KOPT-K1 (cell line): Measurements from ENCODE around the gene GDI1.
A peak's percentile ranks its signal among the peaks of the same experiment; 100 is the strongest.

Experiments
- H3K27ac ChIP-seq: fragments of 200-600 bp; sonication (generic); 2 replicates; pipeline ENCODE4 v1.5.1; 2016; ENCODE audit warnings: antibody characterized with exemption, mild to moderate bottlenecking, low read depth, low read length; ENCODE audit not compliant: poor library complexity, severe bottlenecking
- H3K36me3 ChIP-seq: fragments of 200-600 bp; sonication (generic); 2 replicates; pipeline ENCODE4 v1.5.1; 2017; ENCODE audit warnings: antibody characterized with exemption, mild to moderate bottlenecking, low read length, moderate library complexity; ENCODE audit not compliant: insufficient read depth
- H3K9me3 ChIP-seq: fragments of 200-600 bp; sonication (generic); 2 replicates; pipeline ENCODE4 v1.5.1; 2017; ENCODE audit warnings: antibody characterized with exemption, low read length, mild to moderate bottlenecking; ENCODE audit not compliant: insufficient read depth, poor library complexity, severe bottlenecking

The GDI1 gene

DNA sequence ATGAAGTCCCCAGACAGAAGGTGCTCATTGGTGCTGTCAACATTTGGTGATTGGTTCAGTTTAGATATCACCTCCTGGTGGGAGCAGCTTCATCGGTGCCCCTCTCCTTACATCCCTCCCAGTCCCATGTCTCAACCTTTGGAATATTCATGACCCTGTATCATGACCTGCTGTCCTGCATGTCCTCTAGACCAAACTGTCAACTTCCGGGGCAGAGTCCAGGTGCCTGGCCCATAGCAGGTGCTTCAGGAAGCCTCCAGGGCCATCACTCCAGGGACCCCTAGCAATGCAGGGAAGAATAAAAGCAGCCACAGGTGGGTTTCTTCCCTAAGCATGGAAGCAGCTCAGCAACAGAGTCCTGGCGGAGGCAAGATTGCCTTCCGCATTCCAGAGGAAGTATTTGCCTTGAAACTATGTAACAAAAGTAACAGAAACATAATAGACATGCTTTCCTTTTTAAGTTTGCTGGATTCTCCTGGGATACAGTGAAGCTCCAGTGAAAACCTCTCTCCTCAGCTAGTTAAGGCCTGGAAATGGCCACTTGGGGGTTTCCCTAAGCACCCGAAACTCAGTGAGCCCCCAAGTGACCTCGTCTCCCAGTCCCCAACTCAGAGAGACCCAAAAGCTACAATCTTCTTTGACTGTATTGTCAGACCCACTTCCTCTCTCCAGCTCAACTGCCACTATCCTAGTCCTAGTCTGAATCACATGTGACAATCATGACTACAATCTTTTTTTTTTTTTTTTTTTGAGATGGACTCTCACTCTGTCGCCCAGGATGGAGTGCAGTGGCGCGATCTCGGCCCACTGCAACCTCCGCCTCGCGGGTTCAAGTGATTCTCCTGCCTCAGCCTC is 9.8 kb upstream of the GDI1 start:
- H3K27ac ChIP-seq = no peak overlapping the region
- H3K36me3 ChIP-seq = peaks cover 9% of the 10 kb centered on the region; the same call in 1 of the 2 replicates
- no peaks in the 10 kb centered on the region for H3K9me3 ChIP-seq

DNA sequence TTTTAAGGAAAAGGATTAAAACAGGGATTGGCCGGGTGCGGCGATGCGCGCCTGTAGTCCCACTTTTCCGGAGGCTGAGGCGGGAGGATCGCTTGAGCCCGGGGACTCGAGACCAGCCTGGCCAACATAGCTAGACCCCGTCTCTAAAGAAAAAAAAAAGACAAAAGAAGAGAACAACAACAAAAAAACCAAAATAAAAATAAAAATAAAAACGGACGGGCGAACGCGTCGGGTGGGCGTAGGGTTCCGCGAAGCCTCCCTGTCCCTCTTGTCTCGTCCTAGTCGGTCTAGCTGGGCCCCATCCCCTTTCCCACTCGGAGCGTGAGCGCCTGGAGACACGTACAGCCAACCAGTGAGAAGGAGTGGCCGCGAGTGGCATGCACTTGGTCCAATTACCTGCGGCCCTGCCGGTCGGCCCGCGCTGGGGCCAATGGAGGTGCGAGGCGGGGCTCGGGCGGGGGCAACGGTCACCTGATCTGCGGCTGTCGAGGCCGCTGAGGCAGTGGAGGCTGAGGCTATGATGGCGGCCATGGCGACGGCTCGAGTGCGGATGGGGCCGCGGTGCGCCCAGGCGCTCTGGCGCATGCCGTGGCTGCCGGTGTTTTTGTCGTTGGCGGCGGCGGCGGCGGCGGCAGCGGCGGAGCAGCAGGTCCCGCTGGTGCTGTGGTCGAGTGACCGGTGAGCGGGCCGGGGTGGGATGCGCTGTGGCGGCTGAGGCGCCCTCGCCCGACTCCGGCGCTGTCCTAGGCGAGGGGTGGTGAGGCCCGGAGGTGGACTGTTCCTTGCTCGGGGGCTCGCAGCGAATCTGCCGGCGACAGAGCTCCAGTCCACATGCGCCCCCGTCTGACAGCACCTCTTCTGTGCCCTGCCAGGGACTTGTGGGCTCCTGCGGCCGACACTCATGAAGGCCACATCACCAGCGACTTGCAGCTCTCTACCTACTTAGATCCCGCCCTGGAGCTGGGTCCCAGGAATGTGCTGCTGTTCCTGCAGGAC is 8.5 kb upstream of the GDI1 start, which contains the start of gene ATP6AP1:
ATP6AP1 (plus strand) TSS at position 502 of the 996 bp plus-strand sequence; CDS start at position 518, 16 bp downstream.
- H3K9me3 ChIP-seq = no peaks in the 10 kb centered on the region
- H3K27ac ChIP-seq = peak within 1 kb of the TSS; percentile 58
- H3K36me3 ChIP-seq = peaks cover 17% of the 10 kb centered on the region; the same call in 1 of the 2 replicates

DNA sequence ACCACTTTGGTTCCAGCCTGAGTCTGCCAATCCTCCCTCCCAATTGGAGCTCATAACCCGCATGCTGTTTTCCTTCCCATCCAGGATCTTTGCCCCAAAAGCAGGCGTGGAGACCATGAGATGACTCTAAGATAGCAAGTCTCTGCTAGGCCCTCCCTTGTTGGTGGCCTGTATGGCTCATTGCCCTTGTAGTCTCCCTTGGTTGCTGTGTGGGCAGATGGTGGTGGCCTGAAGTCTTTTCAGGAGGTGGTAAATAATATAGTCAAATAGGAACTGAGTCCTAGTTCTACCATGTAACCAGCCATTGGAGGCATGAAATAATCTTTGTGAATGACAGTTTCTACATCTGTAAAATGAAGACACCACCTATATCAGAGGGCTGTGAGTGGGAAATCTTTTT is 7.2 kb upstream of the GDI1 start:
- Histone ChIP-seq H3K27ac (peak overlapping the region; percentile 58), H3K36me3 (peaks cover 27% of the 10 kb centered on the region; the same call in 1 of the 2 replicates), H3K9me3 (no peaks in the 10 kb centered on the region)

DNA sequence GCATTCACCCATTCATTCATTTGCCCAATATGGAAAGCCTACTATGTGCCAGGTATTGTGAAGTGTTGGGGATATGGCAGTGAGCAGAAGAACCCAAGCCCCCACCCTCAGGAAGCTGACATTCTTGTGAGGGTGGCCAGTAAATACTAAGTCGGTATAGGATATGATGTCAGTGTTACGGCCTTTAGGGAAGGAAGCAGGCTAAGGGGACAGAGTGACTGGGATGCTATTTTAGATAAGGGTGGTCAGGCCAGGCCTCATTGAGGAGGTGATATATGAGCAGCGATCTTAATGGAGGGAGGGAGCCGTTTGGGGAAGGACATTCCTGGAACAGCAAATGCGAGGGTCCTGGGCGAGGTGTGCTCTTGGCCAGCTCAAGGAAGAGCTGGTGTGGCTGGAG is 6.5 kb upstream of the GDI1 start:
- Histone ChIP-seq H3K36me3 (peaks cover 34% of the 10 kb centered on the region; the same call in 1 of the 2 replicates), H3K9me3 (no peaks in the 10 kb centered on the region), H3K27ac (no peak overlapping the region)

DNA sequence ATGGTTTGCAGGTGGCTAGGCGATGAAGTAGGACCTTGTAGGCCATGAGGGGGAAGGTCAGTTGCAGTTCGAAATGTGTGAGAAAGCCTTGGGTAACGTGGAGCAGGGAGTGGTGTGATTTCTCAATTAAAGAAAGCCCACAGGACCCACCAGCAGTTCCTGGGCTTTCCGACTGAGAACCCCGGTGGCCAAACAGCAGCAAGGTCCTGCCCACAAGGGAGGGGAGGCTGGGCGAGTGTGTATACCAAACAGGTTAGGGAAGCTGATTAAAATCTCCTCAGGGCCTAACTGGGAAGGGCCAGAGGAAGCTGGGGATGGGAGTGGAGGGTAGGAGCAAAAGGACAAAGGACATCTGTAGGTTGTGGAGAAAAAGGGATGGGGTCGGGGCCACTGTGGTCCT is 6.0 kb upstream of the GDI1 start:
- H3K27ac ChIP-seq = no peak overlapping the region
- H3K9me3 ChIP-seq = no peaks in the 10 kb centered on the region
- peaks cover 39% of the 10 kb centered on the region; the same call in 1 of the 2 replicates for H3K36me3 ChIP-seq

DNA sequence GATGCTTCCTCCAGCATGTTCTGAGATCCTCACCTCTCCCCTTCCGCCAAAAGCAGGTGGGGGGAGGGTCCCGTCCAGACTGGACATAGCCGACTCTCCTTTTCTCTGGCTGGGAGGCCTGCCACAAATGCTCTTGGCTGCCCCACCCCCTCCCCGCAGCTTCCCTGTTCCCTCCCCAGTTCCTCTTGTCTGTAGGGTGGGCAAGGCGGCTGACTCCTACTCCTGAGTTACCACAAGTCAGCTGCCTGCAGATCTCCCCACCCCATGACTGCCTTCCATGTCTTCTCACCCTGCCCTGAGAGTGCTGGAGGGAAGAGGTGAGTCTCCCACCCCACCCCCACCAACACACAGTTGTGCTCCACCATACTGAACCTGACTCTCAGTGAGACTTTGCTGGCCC is 5.6 kb upstream of the GDI1 start:
- H3K27ac ChIP-seq = no peak overlapping the region
- H3K9me3 ChIP-seq = no peaks in the 10 kb centered on the region
- H3K36me3 ChIP-seq = peaks cover 43% of the 10 kb centered on the region; the same call in 1 of the 2 replicates

DNA sequence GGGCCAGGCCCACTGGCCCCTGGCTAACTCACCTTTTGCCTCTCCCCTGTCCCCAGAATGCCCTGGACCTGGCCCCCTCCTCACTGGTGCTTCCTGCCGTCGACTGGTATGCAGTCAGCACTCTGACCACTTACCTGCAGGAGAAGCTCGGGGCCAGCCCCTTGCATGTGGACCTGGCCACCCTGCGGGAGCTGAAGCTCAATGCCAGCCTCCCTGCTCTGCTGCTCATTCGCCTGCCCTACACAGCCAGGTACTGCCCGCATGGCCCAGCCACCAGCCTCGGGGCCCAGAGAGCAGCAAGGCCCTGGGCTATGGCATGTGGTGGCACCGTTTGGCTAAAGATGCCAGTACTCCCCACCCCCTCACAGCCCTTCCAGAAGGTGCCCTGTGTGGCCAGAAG is 4.7 kb upstream of the GDI1 start:
- Histone ChIP-seq H3K36me3 (peaks cover 43% of the 10 kb centered on the region; the same call in 1 of the 2 replicates), H3K27ac (no peak overlapping the region), H3K9me3 (no peaks in the 10 kb centered on the region)

DNA sequence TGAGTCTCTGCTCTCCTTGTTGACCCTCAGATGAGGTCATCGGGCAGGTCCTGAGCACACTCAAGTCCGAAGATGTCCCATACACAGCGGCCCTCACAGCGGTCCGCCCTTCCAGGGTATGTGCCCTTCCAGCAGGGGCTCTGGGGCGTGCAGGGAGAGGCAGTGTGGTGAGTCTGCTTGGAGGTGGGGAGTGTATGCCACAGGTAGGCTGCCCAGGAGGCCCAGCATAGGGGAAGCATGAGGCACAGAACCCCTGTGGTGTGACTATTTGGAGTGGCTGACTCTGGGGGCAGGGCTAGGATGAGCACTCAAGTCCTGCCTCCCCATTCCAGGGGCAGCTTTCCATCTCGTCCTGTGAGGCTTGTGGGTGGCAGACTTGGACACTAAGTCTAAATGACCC is 3.3 kb upstream of the GDI1 start:
- no peak overlapping the region for H3K27ac ChIP-seq
- H3K9me3 ChIP-seq = no peaks in the 10 kb centered on the region
- H3K36me3 ChIP-seq = peaks cover 45% of the 10 kb centered on the region; the same call in 1 of the 2 replicates

DNA sequence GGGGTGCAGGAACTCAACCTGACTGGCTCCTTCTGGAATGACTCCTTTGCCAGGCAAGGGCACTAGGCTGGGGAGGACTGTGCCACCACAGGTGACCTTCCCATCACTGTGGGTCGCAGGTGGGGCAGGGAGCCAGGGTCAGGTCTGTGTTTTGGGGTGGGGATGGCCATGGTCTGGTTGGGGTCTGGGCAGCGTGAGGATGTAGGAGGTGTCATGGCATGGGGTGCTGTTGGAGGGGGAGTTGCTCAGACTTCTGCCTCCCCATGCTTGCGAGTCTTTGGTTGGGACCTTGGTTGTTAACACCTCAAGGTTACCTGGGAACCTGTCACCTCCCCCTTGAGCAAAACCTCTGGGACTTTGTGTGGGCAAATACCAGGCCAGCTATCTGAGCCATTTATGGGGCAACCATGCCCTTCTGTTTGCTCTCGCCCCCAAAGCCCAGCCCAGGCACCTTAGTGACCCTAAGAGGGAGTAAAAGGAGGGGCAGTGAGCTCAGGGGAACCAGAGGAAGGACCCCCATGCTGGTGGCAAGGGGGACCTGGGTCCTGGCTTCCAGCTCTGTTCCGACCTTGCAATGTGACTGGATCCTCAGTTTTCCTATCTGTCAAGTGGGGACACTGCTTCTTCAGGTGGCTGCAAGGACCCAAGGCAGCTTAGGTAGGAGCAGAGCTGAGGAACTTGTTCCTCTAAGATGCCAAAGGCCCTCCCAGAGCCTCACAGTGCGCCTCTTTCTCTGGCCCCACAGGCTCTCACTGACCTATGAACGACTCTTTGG is 2.4 kb upstream of the GDI1 start:
- Histone ChIP-seq H3K9me3 (no peaks in the 10 kb centered on the region), H3K27ac (no peak overlapping the region), H3K36me3 (peaks cover 55% of the 10 kb centered on the region; the same call in 1 of the 2 replicates)

DNA sequence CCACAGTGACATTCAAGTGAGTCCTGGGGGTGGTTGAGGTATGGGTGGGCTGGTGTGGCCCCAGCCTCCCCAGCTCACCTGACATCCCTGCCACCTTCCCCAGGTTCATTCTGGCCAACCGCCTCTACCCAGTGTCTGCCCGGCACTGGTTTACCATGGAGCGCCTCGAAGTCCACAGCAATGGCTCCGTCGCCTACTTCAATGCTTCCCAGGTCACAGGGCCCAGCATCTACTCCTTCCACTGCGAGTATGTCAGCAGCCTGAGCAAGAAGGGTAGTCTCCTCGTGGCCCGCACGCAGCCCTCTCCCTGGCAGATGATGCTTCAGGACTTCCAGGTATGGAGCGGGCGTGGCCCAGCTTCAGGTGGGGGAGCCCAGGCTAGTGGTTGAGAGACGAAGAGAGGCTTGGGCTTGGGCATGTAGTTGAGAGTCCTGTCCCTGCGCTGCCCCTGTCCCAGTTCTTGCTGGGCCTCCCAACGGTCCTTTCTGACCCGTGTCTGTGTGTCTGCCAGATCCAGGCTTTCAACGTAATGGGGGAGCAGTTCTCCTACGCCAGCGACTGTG is 1.7 kb upstream of the GDI1 start:
- H3K27ac ChIP-seq = no peak overlapping the region
- no peaks in the 10 kb centered on the region for H3K9me3 ChIP-seq
- peaks cover 62% of the 10 kb centered on the region; the same call in 1 of the 2 replicates for H3K36me3 ChIP-seq

DNA sequence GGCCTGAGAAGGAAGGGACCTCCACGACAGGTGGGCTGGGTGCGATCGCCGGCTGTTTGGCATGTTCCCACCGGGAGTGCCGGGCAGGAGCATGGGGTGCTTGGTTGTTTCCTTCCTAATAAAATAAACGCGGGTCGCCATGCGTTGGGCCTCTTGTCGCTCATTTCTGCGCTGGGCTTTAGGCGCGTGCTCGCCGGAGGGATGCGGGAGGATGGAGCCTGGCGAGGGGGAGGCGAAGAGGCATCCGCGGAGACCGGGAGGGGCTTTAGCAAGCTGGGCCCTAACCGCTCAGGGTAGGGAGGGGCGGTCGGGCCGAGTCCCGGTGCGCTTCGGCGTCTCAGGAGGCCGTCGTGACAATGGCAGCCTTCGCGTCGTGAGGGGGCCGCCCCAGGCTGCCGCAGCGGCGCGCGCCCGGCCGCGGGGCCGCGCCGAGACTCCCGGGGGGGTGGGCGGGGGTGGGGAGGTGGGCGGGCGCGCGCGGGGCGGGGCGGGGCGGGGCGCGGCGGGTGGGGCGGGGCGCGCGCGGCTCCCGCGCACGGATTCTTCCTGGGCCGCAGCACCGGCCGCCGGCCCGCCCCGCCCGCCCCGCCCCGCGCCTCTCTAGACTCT is 476 bp upstream of the GDI1 start:
- Histone ChIP-seq H3K9me3 (no peaks in the 10 kb centered on the region), H3K27ac (peak overlapping the region; percentile 62), H3K36me3 (peaks cover 69% of the 10 kb centered on the region; the same call in 1 of the 2 replicates)

DNA sequence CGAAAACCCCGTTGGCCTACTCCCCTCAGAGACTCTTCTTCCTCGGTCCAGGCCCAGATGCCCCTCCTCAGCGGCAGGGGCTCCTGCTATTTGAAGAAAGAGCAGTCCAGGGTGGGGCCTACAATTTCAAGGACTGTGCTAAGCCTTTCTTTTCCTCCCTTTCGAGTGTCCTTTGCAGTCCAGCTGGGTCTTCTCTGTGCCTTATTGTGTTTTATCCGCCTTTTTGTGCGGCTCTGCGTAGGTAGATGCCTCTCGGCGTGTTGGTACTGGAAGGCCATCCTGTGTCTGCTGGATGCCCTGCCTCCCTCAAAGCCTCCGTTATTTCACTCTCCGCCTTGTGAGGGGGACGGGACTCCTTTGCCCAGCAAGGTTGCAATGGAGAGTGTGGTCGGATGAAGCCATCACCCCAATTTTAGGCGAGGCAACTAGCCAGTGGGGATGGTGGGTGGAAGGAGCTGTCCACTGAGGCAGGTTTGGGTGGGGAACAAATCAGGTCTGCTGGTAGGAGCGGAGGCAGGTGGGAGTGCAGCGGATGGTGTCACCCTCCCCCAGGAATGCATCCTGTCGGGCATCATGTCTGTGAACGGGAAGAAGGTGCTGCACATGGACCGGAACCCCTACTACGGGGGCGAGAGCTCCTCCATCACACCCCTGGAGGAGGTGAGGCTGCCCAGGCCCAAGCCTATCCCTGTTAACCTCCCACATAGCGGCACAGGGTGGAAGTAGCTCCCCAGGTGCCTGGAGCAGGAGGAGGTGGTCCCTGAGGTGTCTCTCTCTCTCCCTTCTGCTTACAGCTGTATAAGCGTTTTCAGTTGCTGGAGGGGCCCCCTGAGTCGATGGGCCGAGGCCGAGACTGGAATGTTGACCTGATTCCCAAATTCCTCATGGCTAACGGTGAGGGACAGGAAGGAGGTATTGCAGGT is 1.3 kb downstream of the GDI1 start:
- Histone ChIP-seq H3K9me3 (no peaks in the 10 kb centered on the region), H3K27ac (peak overlapping the region; percentile 62), H3K36me3 (peaks cover 68% of the 10 kb centered on the region; the same call in 1 of the 2 replicates)

DNA sequence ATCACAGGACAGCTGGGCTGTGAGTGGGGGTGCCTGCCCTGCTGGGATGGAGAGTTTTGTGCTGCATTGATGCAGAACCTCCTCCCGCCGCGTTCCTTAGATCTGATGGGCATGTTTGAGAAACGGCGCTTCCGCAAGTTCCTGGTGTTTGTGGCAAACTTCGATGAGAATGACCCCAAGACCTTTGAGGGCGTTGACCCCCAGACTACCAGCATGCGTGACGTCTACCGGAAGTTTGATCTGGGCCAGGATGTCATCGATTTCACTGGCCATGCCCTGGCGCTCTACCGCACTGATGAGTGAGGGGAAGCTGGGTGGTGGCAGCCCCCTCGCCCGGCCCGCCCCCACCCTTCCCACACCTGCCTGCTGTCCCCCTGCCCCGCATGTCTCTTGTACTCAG is 2.9 kb downstream of the GDI1 start:
- Histone ChIP-seq H3K9me3 (no peaks in the 10 kb centered on the region), H3K27ac (no peak overlapping the region), H3K36me3 (peaks cover 56% of the 10 kb centered on the region; the same call in 1 of the 2 replicates)
